Upper lobe of left lung (tissue), 4 donors: ENCODE measurements around the gene SIL1.

Experiments used
- EP300 ChIP-seq, 4 donors: sonication (generic); formaldehyde crosslinking; IDR thresholded peaks; one replicate each; pipeline ENCODE4 v1.5.1; 2017; ENCODE audit warnings: antibody characterized with exemption in 4 of 4, control low read depth in 2 of 4
- TF ChIP-seq, protein P1 (sequence below), 6 experiments: fragments of 450-650 bp in 4 of 6; fragments of 200-600 bp in 2 of 6; sonication (generic) in 2 of 6; IDR thresholded peaks; one replicate each; pipeline ENCODE4 v1.5.1; 2016 to 2019; ENCODE audit warnings: antibody characterized with exemption in 6 of 6

DNA sequence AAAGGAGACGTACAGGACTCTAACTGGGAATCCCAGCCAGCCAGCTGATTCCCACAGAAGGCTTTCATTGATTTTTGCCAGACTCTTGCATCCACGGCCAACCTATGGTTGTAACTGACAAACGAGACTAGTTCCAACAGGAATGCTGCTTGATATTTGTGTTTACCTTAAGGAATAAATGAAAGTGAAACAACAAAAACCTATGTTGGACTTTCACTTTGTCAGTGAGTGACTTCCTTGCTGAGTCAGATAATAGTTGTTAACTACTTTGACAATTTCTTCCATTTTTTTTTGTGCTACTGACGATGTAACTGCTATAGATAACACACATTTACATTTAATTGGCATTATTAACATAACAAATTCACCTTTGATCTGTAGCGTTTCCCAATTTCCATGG is 259.6 kb downstream of the SIL1 start:
- TF ChIP-seq EP300 (IDR thresholded peaks at IDR 0.05), result no peak
- TF ChIP-seq, protein P1, sequence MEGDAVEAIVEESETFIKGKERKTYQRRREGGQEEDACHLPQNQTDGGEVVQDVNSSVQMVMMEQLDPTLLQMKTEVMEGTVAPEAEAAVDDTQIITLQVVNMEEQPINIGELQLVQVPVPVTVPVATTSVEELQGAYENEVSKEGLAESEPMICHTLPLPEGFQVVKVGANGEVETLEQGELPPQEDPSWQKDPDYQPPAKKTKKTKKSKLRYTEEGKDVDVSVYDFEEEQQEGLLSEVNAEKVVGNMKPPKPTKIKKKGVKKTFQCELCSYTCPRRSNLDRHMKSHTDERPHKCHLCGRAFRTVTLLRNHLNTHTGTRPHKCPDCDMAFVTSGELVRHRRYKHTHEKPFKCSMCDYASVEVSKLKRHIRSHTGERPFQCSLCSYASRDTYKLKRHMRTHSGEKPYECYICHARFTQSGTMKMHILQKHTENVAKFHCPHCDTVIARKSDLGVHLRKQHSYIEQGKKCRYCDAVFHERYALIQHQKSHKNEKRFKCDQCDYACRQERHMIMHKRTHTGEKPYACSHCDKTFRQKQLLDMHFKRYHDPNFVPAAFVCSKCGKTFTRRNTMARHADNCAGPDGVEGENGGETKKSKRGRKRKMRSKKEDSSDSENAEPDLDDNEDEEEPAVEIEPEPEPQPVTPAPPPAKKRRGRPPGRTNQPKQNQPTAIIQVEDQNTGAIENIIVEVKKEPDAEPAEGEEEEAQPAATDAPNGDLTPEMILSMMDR (IDR thresholded peaks at IDR 0.05), result no peak
